ENCODE data around the gene PHRF1. TPM values are rescaled to one million over a fixed set of nuclear protein-coding genes. Genes with fewer than 3 reads are reported as not detected.
A peak's percentile ranks its signal among the peaks of the same experiment; 100 is the strongest.

Gene PHRF1
- polyA plus RNA-seq, 6 donors from 2014 or later = 2.3 to 16.4 (median 5.2) TPM

- Mint-ChIP-seq H3K27ac (no peak overlapping the region), H3K36me3 (no peaks in the 10 kb centered on the region), H3K27me3 (no peaks in the 10 kb centered on the region), H3K4me1 (no peaks in the 10 kb centered on the region), H3K9me3 (no peaks in the 10 kb centered on the region), H3K4me3 (no peak overlapping the region)
- DNase-seq (no peak), ATAC-seq (ENCODE audit: low read depth in 2 of 2) (no peak)
Measured at GRCh38 chr11:656866-657265, 80.6 kb downstream of the PHRF1 start.

GRCh38 chr11:657691-658126 is 81.4 kb downstream of the PHRF1 start:
- Mint-ChIP-seq H3K4me3 (no peak overlapping the region), H3K9me3 (no peaks in the 10 kb centered on the region), H3K27ac (no peak overlapping the region), H3K4me1 (peaks cover 0 to 4% (median 2%) of the 10 kb centered on the region in 3 donors), H3K36me3 (no peaks in the 10 kb centered on the region), H3K27me3 (no peaks in the 10 kb centered on the region)
- ATAC-seq (ENCODE audit: low read depth in 2 of 2) (no peak), DNase-seq (no peak)

GRCh38 chr11:659532-660085 is 83.3 kb downstream of the PHRF1 start:
- H3K4me1 Mint-ChIP-seq = peaks cover 0 to 6% (median 4%) of the 10 kb centered on the region in 3 donors
- ATAC-seq (ENCODE audit: low read depth in 2 of 2) (no peak), DNase-seq (no peak)
- H3K9me3 Mint-ChIP-seq = no peaks in the 10 kb centered on the region
- H3K36me3 Mint-ChIP-seq = no peaks in the 10 kb centered on the region
- no peak overlapping the region for H3K4me3 Mint-ChIP-seq
- no peaks in the 10 kb centered on the region for H3K27me3 Mint-ChIP-seq
- peak overlapping the region in 1 of 6 donors; percentile 56 for H3K27ac Mint-ChIP-seq

- ATAC-seq (ENCODE audit: low read depth in 2 of 2) = no peak
- H3K27me3 Mint-ChIP-seq = no peaks in the 10 kb centered on the region
Measured at GRCh38 chr11:660281-660680, 84.0 kb downstream of the PHRF1 start.

GRCh38 chr11:660681-661444 is 84.6 kb downstream of the PHRF1 start:
- no peak for DNase-seq
- H3K36me3 Mint-ChIP-seq = no peaks in the 10 kb centered on the region
- H3K27ac Mint-ChIP-seq = no peak overlapping the region
- H3K27me3 Mint-ChIP-seq = no peaks in the 10 kb centered on the region
- H3K4me3 Mint-ChIP-seq = no peak overlapping the region
- peaks cover 0 to 6% (median 4%) of the 10 kb centered on the region in 3 donors for H3K4me1 Mint-ChIP-seq
- no peaks in the 10 kb centered on the region for H3K9me3 Mint-ChIP-seq
- ATAC-seq (ENCODE audit: low read depth in 2 of 2) = no peak

More at GRCh38 chr11:660281-660680, 84.0 kb downstream of the PHRF1 start:
- Mint-ChIP-seq H3K4me3 (no peak overlapping the region), H3K4me1 (peaks cover 0 to 6% (median 4%) of the 10 kb centered on the region in 3 donors), H3K9me3 (no peaks in the 10 kb centered on the region), H3K27ac (no peak overlapping the region), H3K36me3 (no peaks in the 10 kb centered on the region)
- no peak for DNase-seq

Other genes starting within 250 kb of the PHRF1 start
- gene B4GALNT4, start 207.0 kb upstream of the PHRF1 start, polyA plus RNA-seq (ENCODE audit: low read depth in 6 of 6) = not detected
- under 1 TPM in 2 of 6 donors, not detected in 4; 0.09 to 0.13 TPM for gene PKP3, start 182.3 kb upstream of the PHRF1 start, polyA plus RNA-seq (ENCODE audit: low read depth in 6 of 6)
- gene SIGIRR, start 161.5 kb upstream of the PHRF1 start, polyA plus RNA-seq (ENCODE audit: low read depth in 6 of 6) = 10 to 100 TPM; 30.4 to 72.0 (median 53.5) TPM
- gene ANO9, start 134.5 kb upstream of the PHRF1 start, polyA plus RNA-seq (ENCODE audit: low read depth in 6 of 6) = 1 to 10 TPM in 5 of 6 donors, not detected in 1; 1.9 to 4.5 (median 3.4) TPM
- gene PTDSS2, start 126.2 kb upstream of the PHRF1 start, polyA plus RNA-seq (ENCODE audit: low read depth in 6 of 6) = 10 to 100 TPM in 4 of 6 donors, 1 to 10 TPM in 2; 5.5 to 12.3 (median 10.3) TPM
- 100 to 1,000 TPM in 4 of 6 donors, 10 to 100 TPM in 2; 73.2 to 132 (median 114) TPM for gene RNH1, start 69.2 kb upstream of the PHRF1 start, polyA plus RNA-seq (ENCODE audit: low read depth in 6 of 6)
- gene HRAS, start 40.9 kb upstream of the PHRF1 start, polyA plus RNA-seq (ENCODE audit: low read depth in 6 of 6) = 10 to 100 TPM; 11.2 to 25.1 (median 13.8) TPM
- 1 to 10 TPM in 2 of 6 donors, under 1 TPM in 3, not detected in 1; 0.66 to 1.6 (median 0.92) TPM for gene LRRC56, start 38.9 kb upstream of the PHRF1 start, polyA plus RNA-seq (ENCODE audit: low read depth in 6 of 6)
- gene LMNTD2, start 15.7 kb upstream of the PHRF1 start, polyA plus RNA-seq (ENCODE audit: low read depth in 6 of 6) = 1 to 10 TPM; 2.1 to 4.8 (median 2.9) TPM
- gene RASSF7, start 15.5 kb upstream of the PHRF1 start, polyA plus RNA-seq (ENCODE audit: low read depth in 6 of 6) = 10 to 100 TPM; 17.3 to 31.5 (median 23.5) TPM
- gene IRF7, start 39.5 kb downstream of the PHRF1 start, polyA plus RNA-seq (ENCODE audit: low read depth in 6 of 6) = 10 to 100 TPM; 28.5 to 89.8 (median 50.2) TPM
- gene CDHR5, start 48.5 kb downstream of the PHRF1 start, polyA plus RNA-seq (ENCODE audit: low read depth in 6 of 6) = not detected
- not detected for gene SCT, start 50.7 kb downstream of the PHRF1 start, polyA plus RNA-seq (ENCODE audit: low read depth in 6 of 6)
- not detected for gene DRD4, start 60.8 kb downstream of the PHRF1 start, polyA plus RNA-seq (ENCODE audit: low read depth in 6 of 6)
- 10 to 100 TPM; 16.7 to 39.8 (median 24.7) TPM for gene DEAF1, start 118.8 kb downstream of the PHRF1 start, polyA plus RNA-seq (ENCODE audit: low read depth in 6 of 6)
- 10 to 100 TPM; 31.5 to 41.0 (median 36.6) TPM for gene TMEM80, start 119.3 kb downstream of the PHRF1 start, polyA plus RNA-seq (ENCODE audit: low read depth in 6 of 6)
- gene EPS8L2, start 129.8 kb downstream of the PHRF1 start, polyA plus RNA-seq (ENCODE audit: low read depth in 6 of 6) = 1 to 10 TPM; 1.3 to 7.6 (median 3.3) TPM
- 100 to 1,000 TPM; 156 to 201 (median 164) TPM for gene TALDO1, start 171.0 kb downstream of the PHRF1 start, polyA plus RNA-seq (ENCODE audit: low read depth in 6 of 6)
- gene GATD1, start 201.0 kb downstream of the PHRF1 start, polyA plus RNA-seq (ENCODE audit: low read depth in 6 of 6) = 10 to 100 TPM in 1 of 6 donors, 1 to 10 TPM in 4, not detected in 1; 4.5 to 14.1 (median 7.0) TPM
- gene CEND1, start 213.6 kb downstream of the PHRF1 start, polyA plus RNA-seq (ENCODE audit: low read depth in 6 of 6) = not detected
- gene SLC25A22, start 221.8 kb downstream of the PHRF1 start, polyA plus RNA-seq (ENCODE audit: low read depth in 6 of 6) = 1 to 10 TPM; 6.8 to 9.4 (median 7.2) TPM
- gene PIDD1, start 228.8 kb downstream of the PHRF1 start, polyA plus RNA-seq (ENCODE audit: low read depth in 6 of 6) = 1 to 10 TPM in 5 of 6 donors, not detected in 1; 2.6 to 6.2 (median 3.5) TPM
- 1,000 to 10,000 TPM; 1,447 to 3,573 (median 3,150) TPM for gene RPLP2, start 233.5 kb downstream of the PHRF1 start, polyA plus RNA-seq (ENCODE audit: low read depth in 6 of 6)
- gene PNPLA2, start 242.4 kb downstream of the PHRF1 start, polyA plus RNA-seq (ENCODE audit: low read depth in 6 of 6) = 10 to 100 TPM; 13.0 to 49.9 (median 26.9) TPM